Stimulated activated CD8-positive, alpha-beta memory T cell treated with anti-CD3 and anti-CD28 coated beads, Interleukin-15, amount 100 ng/mL, for 24 hours (primary cell): ENCODE data around the gene PPFIBP2.

Source experiments
- DNase-seq: peaks from one replicate; pipeline ENCODE4 v3.0.0-alpha.2; 2020; ENCODE audit warnings: low read depth

PPFIBP2 gene

GRCh38 chr11:7577291-7578190 is 63.7 kb downstream of the PPFIBP2 start:
- no peak for DNase-seq

GRCh38 chr11:7578276-7578955 is 64.6 kb downstream of the PPFIBP2 start:
- DNase-seq: no peak

GRCh38 chr11:7579361-7579791 is 65.6 kb downstream of the PPFIBP2 start:
- no peak for DNase-seq

GRCh38 chr11:7581021-7581590 is 67.3 kb downstream of the PPFIBP2 start:
- no peak for DNase-seq

- DNase-seq: no peak
These were observed 68.7 kb downstream of the PPFIBP2 start for GRCh38 chr11:7582338-7582985.

GRCh38 chr11:7583248-7583647 is 69.4 kb downstream of the PPFIBP2 start:
- no peak for DNase-seq

GRCh38 chr11:7584910-7585309 is 71.1 kb downstream of the PPFIBP2 start:
- no peak for DNase-seq

GRCh38 chr11:7585816-7586215 is 72.0 kb downstream of the PPFIBP2 start:
- DNase-seq: no peak

- DNase-seq: no peak
These were observed 72.6 kb downstream of the PPFIBP2 start for GRCh38 chr11:7586376-7586775.

GRCh38 chr11:7587712-7588111 is 73.9 kb downstream of the PPFIBP2 start:
- no peak for DNase-seq

- DNase-seq: no peak
These were observed 76.1 kb downstream of the PPFIBP2 start for GRCh38 chr11:7589861-7590260.

- no peak for DNase-seq
These were observed 76.7 kb downstream of the PPFIBP2 start for GRCh38 chr11:7590529-7590928.

- no peak for DNase-seq
These were observed 77.5 kb downstream of the PPFIBP2 start for GRCh38 chr11:7591107-7591894.

- no peak for DNase-seq
These were observed 78.2 kb downstream of the PPFIBP2 start for GRCh38 chr11:7591987-7592386.

- DNase-seq: no peak
These were observed 78.9 kb downstream of the PPFIBP2 start for GRCh38 chr11:7592711-7593110.

GRCh38 chr11:7593481-7593880 is 79.7 kb downstream of the PPFIBP2 start:
- no peak for DNase-seq

- no peak for DNase-seq
These were observed 81.4 kb downstream of the PPFIBP2 start for GRCh38 chr11:7595016-7595866.

GRCh38 chr11:7595951-7596350 is 82.2 kb downstream of the PPFIBP2 start:
- no peak for DNase-seq

- DNase-seq: no peak
These were observed 83.2 kb downstream of the PPFIBP2 start for GRCh38 chr11:7596975-7597391.

- no peak for DNase-seq
These were observed 83.8 kb downstream of the PPFIBP2 start for GRCh38 chr11:7597620-7598019.

GRCh38 chr11:7599209-7599608 is 85.4 kb downstream of the PPFIBP2 start:
- DNase-seq: no peak
